ENCODE data around the gene CASS4. TPM values are rescaled to one million over a fixed set of nuclear protein-coding genes. Genes with fewer than 3 reads are reported as not detected.
A peak's percentile ranks its signal among the peaks of the same experiment; 100 is the strongest.

CASS4 gene
- total RNA-seq, 4 donors from 2014 or later = 0.62 to 9.1 (median 3.7) TPM

- intact Hi-C loops (cut with DNase I; ENCODE audit: low total_unique reads) = no loop called here
- no peaks in the 10 kb centered on the region for H3K36me3 ChIP-seq
- H3K27me3 ChIP-seq = no peaks in the 10 kb centered on the region
- no peaks in the 10 kb centered on the region for H3K4me1 ChIP-seq
- H3K9me3 ChIP-seq = no peaks in the 10 kb centered on the region
- no peak overlapping the region for H3K27ac ChIP-seq
- no peak for DNase-seq
- H3K4me3 ChIP-seq = no peak overlapping the region
- TF ChIP-seq POLR2A (IDR thresholded peaks at IDR 0.05) (no peak), CTCF (IDR thresholded peaks at IDR 0.05) (no peak)
Observed at GRCh38 chr20:56417402-56417801, 5.3 kb downstream of the CASS4 start.

- H3K27me3 ChIP-seq = no peaks in the 10 kb centered on the region
- H3K27ac ChIP-seq = peak overlapping the region in 1 of 2 donors; percentile 57
- DNase-seq = no peak
- no peak for TF ChIP-seq CTCF (IDR thresholded peaks at IDR 0.05)
- H3K4me1 ChIP-seq = no peaks in the 10 kb centered on the region
- intact Hi-C loops (cut with DNase I; ENCODE audit: low total_unique reads) = no loop called here
- H3K4me3 ChIP-seq = no peak overlapping the region
- H3K36me3 ChIP-seq = no peaks in the 10 kb centered on the region
- no peaks in the 10 kb centered on the region for H3K9me3 ChIP-seq
Observed at GRCh38 chr20:56417911-56418310, 5.9 kb downstream of the CASS4 start.

- H3K27ac ChIP-seq = peak overlapping the region in 1 of 2 donors; percentile 57
- TF ChIP-seq POLR2A (IDR thresholded peaks at IDR 0.05) (no peak), CTCF (IDR thresholded peaks at IDR 0.05) (no peak)
- H3K4me3 ChIP-seq = no peak overlapping the region
Observed at GRCh38 chr20:56418385-56418861, 6.4 kb downstream of the CASS4 start.

GRCh38 chr20:56420028-56420427 is 8.0 kb downstream of the CASS4 start:
- no peaks in the 10 kb centered on the region for H3K9me3 ChIP-seq
- no peak overlapping the region for H3K4me3 ChIP-seq
- TF ChIP-seq POLR2A (IDR thresholded peaks at IDR 0.05) = no peak
- TF ChIP-seq CTCF (IDR thresholded peaks at IDR 0.05) = no peak
- no peak overlapping the region for H3K27ac ChIP-seq
- intact Hi-C loops (cut with DNase I; ENCODE audit: low total_unique reads) = no loop called here
- no peak for DNase-seq
- H3K4me1 ChIP-seq = no peaks in the 10 kb centered on the region
- no peaks in the 10 kb centered on the region for H3K36me3 ChIP-seq
- no peaks in the 10 kb centered on the region for H3K27me3 ChIP-seq

More at GRCh38 chr20:56418385-56418861, 6.4 kb downstream of the CASS4 start:
- Histone ChIP-seq H3K36me3 (no peaks in the 10 kb centered on the region), H3K9me3 (no peaks in the 10 kb centered on the region), H3K27me3 (no peaks in the 10 kb centered on the region), H3K4me1 (no peaks in the 10 kb centered on the region)
- intact Hi-C loops (cut with DNase I; ENCODE audit: low total_unique reads) = no loop called here
- DNase-seq = no peak

GRCh38 chr20:56420940-56421688 is 9.1 kb downstream of the CASS4 start:
- no peak for DNase-seq
- no peaks in the 10 kb centered on the region for H3K4me1 ChIP-seq
- intact Hi-C loops (cut with DNase I; ENCODE audit: low total_unique reads) = no loop called here
- no peak overlapping the region for H3K4me3 ChIP-seq
- H3K9me3 ChIP-seq = no peaks in the 10 kb centered on the region
- H3K27ac ChIP-seq = no peak overlapping the region
- no peak for TF ChIP-seq CTCF (IDR thresholded peaks at IDR 0.05)
- no peak for TF ChIP-seq POLR2A (IDR thresholded peaks at IDR 0.05)
- H3K36me3 ChIP-seq = no peaks in the 10 kb centered on the region
- H3K27me3 ChIP-seq = no peaks in the 10 kb centered on the region

Data from uterus (tissue), 4 donors.